ENCODE measurements around the gene RPL7A.
A peak's percentile ranks its signal among the peaks of the same experiment; 100 is the strongest.

RPL7A gene

DNA sequence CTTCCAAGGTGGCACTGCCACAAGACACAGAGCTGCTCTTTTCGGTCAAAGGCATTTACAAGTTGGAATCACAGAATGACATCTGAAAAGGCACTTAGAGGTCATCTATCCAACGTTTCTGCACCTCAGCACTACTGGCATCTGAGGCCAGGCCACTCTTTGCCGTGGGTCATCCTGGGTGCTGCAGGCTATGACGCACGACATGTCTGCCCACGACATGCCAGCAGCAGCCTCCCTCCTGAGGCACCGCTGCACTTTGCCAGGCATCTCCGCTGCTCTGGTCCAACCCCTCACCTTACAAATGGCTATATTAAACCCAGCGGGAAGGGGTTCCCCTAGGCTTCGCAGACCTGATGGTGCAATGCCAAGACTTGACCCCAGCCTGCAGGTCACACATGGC lies 19.8 kb downstream of the RPL7A start:
- Histone ChIP-seq H3K9ac (ENCODE audit: low read depth in 1 of 2, low read length in 2 of 2) (peak overlapping the region in 1 of 2 donors; percentile 36), H3K4me3 (ENCODE audit: low read length in 2 of 2) (peak overlapping the region; percentile 14 to 23), H3K27me3 (ENCODE audit: control insufficient read depth in 2 of 2, insufficient read depth in 2 of 2, low read length in 2 of 2) (no peaks in the 10 kb centered on the region), H3K9me3 (ENCODE audit: control insufficient read depth in 2 of 2, low read length in 2 of 2) (no peaks in the 10 kb centered on the region), H3K36me3 (ENCODE audit: control insufficient read depth in 2 of 2, insufficient read depth in 2 of 2, low read length in 2 of 2) (peaks cover 54 to 79% of the 10 kb centered on the region in 2 donors), H3K27ac (ENCODE audit: low read depth in 2 of 2, low read length in 2 of 2) (peak overlapping the region in 1 of 2 donors; percentile 52), H3K4me1 (ENCODE audit: control insufficient read depth in 2 of 2, insufficient read depth in 2 of 2, low read length in 2 of 2) (peaks cover 41 to 48% of the 10 kb centered on the region in 2 donors)

DNA sequence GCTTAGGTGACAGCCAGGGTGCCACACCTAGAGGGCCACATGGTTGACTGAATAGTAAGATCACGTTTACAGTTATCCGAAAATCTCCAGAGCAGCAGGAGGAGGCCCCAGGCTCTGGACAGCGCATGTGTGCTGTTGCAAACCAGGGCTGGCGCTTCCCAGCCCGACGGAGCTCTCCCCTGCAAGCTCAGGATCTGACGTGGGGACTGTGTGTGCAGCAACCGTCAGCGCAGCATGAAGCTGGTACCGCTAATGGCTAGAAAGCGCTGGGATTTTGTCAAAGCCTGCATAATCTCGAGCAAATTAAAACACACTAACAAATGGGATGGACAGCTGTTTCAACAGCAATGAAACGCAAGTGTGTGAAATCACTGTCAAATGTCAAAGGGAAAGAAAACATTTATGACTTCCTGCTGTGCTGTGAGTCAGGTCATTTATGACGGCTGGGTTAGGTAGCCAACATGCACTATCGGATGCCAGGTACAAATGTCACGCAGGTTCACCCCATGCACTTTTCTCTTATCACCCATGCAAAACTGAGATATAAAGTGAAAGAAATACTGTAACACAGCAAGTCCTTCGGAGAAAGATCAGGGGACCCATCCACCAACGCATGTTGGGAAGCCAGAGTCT lies 20.3 kb downstream of the RPL7A start:
- H3K9ac ChIP-seq (ENCODE audit: low read depth in 1 of 2, low read length in 2 of 2): peak overlapping the region in 1 of 2 donors; percentile 36
- peaks cover 50 to 77% of the 10 kb centered on the region in 2 donors for H3K36me3 ChIP-seq (ENCODE audit: control insufficient read depth in 2 of 2, insufficient read depth in 2 of 2, low read length in 2 of 2)
- H3K9me3 ChIP-seq (ENCODE audit: control insufficient read depth in 2 of 2, low read length in 2 of 2): no peaks in the 10 kb centered on the region
- no peaks in the 10 kb centered on the region for H3K27me3 ChIP-seq (ENCODE audit: control insufficient read depth in 2 of 2, insufficient read depth in 2 of 2, low read length in 2 of 2)
- peaks cover 42 to 50% of the 10 kb centered on the region in 2 donors for H3K4me1 ChIP-seq (ENCODE audit: control insufficient read depth in 2 of 2, insufficient read depth in 2 of 2, low read length in 2 of 2)
- peak overlapping the region; percentile 46 to 52 for H3K27ac ChIP-seq (ENCODE audit: low read depth in 2 of 2, low read length in 2 of 2)
- H3K4me3 ChIP-seq (ENCODE audit: low read length in 2 of 2): peak overlapping the region; percentile 14 to 45

DNA sequence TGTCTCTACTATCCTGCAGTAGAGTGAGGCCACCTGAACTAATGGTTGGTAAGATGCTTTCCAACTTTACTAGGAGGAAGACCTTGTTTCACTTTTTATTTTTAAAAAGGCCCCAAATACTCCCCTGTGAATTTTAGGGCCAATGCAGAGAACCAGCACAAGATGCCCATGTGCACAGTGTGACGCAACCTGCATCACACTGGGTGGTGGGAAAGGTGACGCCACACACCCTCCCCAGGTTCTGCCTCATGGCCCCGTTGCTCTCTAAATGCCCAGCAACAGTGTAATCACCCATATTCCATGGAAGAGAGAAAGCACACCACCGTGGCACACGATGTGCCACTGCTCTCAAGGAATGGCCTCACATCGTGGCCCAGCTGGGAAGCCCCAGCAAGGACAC lies 21.4 kb downstream of the RPL7A start:
- peak overlapping the region in 1 of 2 donors; percentile 48 for H3K27ac ChIP-seq (ENCODE audit: low read depth in 2 of 2, low read length in 2 of 2)
- peaks cover 40 to 68% of the 10 kb centered on the region in 2 donors for H3K36me3 ChIP-seq (ENCODE audit: control insufficient read depth in 2 of 2, insufficient read depth in 2 of 2, low read length in 2 of 2)

DNA sequence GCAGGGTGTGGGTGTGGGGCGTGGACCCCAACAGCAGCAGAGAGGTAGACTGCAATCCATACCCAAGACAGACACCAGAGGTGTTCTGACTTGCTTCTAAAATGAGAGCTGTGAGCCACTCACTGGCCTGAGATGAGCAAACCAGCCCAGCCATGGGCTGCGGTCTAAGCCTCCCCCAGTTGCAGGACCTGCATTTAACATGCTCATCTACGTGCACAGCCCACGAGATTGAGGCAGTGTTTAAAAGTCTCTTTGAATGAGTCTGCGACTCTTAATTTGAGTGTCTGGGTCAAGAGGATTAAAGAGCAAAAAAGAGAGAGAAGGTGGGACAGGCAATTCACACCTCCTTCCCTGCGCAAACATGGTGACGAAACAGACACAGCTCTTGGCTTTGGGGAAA lies 21.9 kb downstream of the RPL7A start:
- Histone ChIP-seq H3K9me3 (ENCODE audit: control insufficient read depth in 2 of 2, low read length in 2 of 2) (no peaks in the 10 kb centered on the region), H3K27ac (ENCODE audit: low read depth in 2 of 2, low read length in 2 of 2) (peak overlapping the region in 1 of 2 donors; percentile 48), H3K27me3 (ENCODE audit: control insufficient read depth in 2 of 2, insufficient read depth in 2 of 2, low read length in 2 of 2) (no peaks in the 10 kb centered on the region), H3K9ac (ENCODE audit: low read depth in 1 of 2, low read length in 2 of 2) (no peak overlapping the region), H3K4me3 (ENCODE audit: low read length in 2 of 2) (no peak overlapping the region), H3K36me3 (ENCODE audit: control insufficient read depth in 2 of 2, insufficient read depth in 2 of 2, low read length in 2 of 2) (peaks cover 36 to 64% of the 10 kb centered on the region in 2 donors), H3K4me1 (ENCODE audit: control insufficient read depth in 2 of 2, insufficient read depth in 2 of 2, low read length in 2 of 2) (peaks cover 42 to 54% of the 10 kb centered on the region in 2 donors)

More for the DNA sequence above, 21.4 kb downstream of the RPL7A start:
- Histone ChIP-seq H3K4me3 (ENCODE audit: low read length in 2 of 2) (no peak overlapping the region), H3K27me3 (ENCODE audit: control insufficient read depth in 2 of 2, insufficient read depth in 2 of 2, low read length in 2 of 2) (no peaks in the 10 kb centered on the region), H3K9me3 (ENCODE audit: control insufficient read depth in 2 of 2, low read length in 2 of 2) (no peaks in the 10 kb centered on the region), H3K4me1 (ENCODE audit: control insufficient read depth in 2 of 2, insufficient read depth in 2 of 2, low read length in 2 of 2) (peaks cover 42 to 50% of the 10 kb centered on the region in 2 donors), H3K9ac (ENCODE audit: low read depth in 1 of 2, low read length in 2 of 2) (peak overlapping the region in 1 of 2 donors; percentile 45)

DNA sequence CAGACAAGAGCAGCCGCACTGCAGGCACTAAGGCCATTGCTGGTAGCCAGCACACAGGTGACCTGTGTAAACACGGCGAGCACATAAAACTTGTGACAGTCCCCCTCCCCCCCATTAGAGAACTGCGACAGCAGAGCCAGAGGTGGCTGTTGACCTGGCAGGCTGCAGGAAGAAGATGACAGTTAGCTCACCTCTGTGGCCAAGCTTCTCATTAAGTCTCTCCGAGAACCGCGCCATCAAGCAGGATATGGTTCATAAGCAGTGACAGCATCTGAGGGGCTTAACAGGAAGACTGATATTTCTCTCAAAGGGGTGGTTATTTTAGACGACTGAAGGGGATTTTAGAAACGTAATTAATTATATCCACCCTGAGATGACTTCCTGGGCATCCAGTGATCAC lies 22.7 kb downstream of the RPL7A start:
- peak overlapping the region in 1 of 2 donors; percentile 17 for H3K4me3 ChIP-seq (ENCODE audit: low read length in 2 of 2)
- peak overlapping the region in 1 of 2 donors; percentile 26 for H3K9ac ChIP-seq (ENCODE audit: low read depth in 1 of 2, low read length in 2 of 2)
- peaks cover 29 to 57% of the 10 kb centered on the region in 2 donors for H3K36me3 ChIP-seq (ENCODE audit: control insufficient read depth in 2 of 2, insufficient read depth in 2 of 2, low read length in 2 of 2)
- H3K27me3 ChIP-seq (ENCODE audit: control insufficient read depth in 2 of 2, insufficient read depth in 2 of 2, low read length in 2 of 2): no peaks in the 10 kb centered on the region
- H3K9me3 ChIP-seq (ENCODE audit: control insufficient read depth in 2 of 2, low read length in 2 of 2): no peaks in the 10 kb centered on the region
- H3K4me1 ChIP-seq (ENCODE audit: control insufficient read depth in 2 of 2, insufficient read depth in 2 of 2, low read length in 2 of 2): peaks cover 42 to 56% of the 10 kb centered on the region in 2 donors
- peak overlapping the region; percentile 4 to 68 for H3K27ac ChIP-seq (ENCODE audit: low read depth in 2 of 2, low read length in 2 of 2)

DNA sequence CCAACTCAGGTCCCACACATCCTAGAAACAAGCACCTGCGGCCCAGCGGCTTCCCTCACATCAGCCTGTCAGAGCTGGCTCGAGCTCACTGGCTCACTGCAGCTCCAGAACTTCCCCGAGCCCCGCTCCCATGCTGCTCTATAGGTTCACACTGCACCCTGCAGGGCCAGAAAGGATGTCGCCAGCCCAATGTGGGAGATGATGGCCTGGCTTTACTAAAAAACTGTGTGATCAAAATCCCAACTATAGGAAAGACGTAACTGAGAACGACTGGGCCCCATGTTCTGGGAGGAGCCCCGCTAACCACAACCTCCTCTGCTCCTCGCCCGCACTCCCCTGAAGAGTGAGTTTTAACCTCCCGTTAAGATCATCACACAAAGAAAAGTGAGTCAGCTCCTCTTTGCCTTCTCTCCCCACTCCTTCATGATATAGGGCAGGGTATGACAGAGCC lies 23.3 kb downstream of the RPL7A start:
- peak overlapping the region; percentile 4 to 68 for H3K27ac ChIP-seq (ENCODE audit: low read depth in 2 of 2, low read length in 2 of 2)

DNA sequence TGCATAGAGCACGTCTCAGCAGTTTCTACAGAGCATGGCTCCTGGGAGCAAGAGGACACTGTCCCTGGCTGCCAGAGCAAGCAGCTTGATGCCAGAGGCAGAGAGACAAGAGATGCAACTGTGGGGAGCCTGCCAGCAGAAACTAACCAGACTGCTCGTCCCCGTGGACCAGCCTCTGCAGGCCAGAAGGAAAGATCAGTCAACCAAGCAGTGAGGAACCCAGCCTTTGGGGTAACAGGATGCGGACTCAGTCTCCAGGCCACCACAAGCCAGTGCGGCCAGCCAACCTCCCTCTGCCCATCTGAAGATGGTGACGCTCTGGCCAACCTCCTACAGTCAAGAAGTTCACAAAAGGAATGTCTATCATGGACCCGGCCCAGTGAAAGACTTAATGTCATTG lies 24.1 kb downstream of the RPL7A start:
- H3K4me1 ChIP-seq (ENCODE audit: control insufficient read depth in 2 of 2, insufficient read depth in 2 of 2, low read length in 2 of 2): peaks cover 48 to 54% of the 10 kb centered on the region in 2 donors
- no peak overlapping the region for H3K27ac ChIP-seq (ENCODE audit: low read depth in 2 of 2, low read length in 2 of 2)
- H3K9ac ChIP-seq (ENCODE audit: low read depth in 1 of 2, low read length in 2 of 2): peak overlapping the region in 1 of 2 donors; percentile 2
- peak overlapping the region in 1 of 2 donors; percentile 23 for H3K4me3 ChIP-seq (ENCODE audit: low read length in 2 of 2)
- no peaks in the 10 kb centered on the region for H3K9me3 ChIP-seq (ENCODE audit: control insufficient read depth in 2 of 2, low read length in 2 of 2)
- H3K27me3 ChIP-seq (ENCODE audit: control insufficient read depth in 2 of 2, insufficient read depth in 2 of 2, low read length in 2 of 2): no peaks in the 10 kb centered on the region
- peaks cover 14 to 42% of the 10 kb centered on the region in 2 donors for H3K36me3 ChIP-seq (ENCODE audit: control insufficient read depth in 2 of 2, insufficient read depth in 2 of 2, low read length in 2 of 2)

More for the DNA sequence above, 23.3 kb downstream of the RPL7A start:
- Histone ChIP-seq H3K9me3 (ENCODE audit: control insufficient read depth in 2 of 2, low read length in 2 of 2) (no peaks in the 10 kb centered on the region), H3K36me3 (ENCODE audit: control insufficient read depth in 2 of 2, insufficient read depth in 2 of 2, low read length in 2 of 2) (peaks cover 23 to 51% of the 10 kb centered on the region in 2 donors), H3K4me1 (ENCODE audit: control insufficient read depth in 2 of 2, insufficient read depth in 2 of 2, low read length in 2 of 2) (peaks cover 42 to 56% of the 10 kb centered on the region in 2 donors), H3K9ac (ENCODE audit: low read depth in 1 of 2, low read length in 2 of 2) (peak overlapping the region in 1 of 2 donors; percentile 26), H3K4me3 (ENCODE audit: low read length in 2 of 2) (peak overlapping the region in 1 of 2 donors; percentile 37), H3K27me3 (ENCODE audit: control insufficient read depth in 2 of 2, insufficient read depth in 2 of 2, low read length in 2 of 2) (no peaks in the 10 kb centered on the region)

DNA sequence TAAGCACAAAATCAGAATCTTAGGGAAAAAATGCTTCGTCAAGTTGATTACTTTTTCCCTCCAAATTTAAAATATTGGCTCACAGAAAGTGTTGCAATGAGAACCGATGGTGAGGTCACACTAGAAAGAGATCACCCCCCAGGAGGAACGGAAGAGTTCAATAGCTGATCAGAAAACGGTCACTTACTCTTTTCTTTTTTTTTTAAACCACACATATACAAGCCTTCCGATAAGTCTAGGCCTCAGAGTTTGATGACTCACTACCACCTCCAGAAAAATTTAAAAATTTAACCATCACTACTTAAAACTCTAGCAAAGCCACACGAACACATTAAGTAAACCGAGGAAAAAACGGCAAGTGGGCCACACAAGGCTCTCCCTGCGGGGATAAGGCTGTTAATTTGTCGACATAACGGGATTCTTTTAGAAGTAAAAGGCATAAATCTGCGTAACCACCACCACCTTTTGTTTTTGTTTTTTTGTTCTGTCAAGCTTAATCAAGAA lies 26.6 kb downstream of the RPL7A start:
- H3K9me3 ChIP-seq (ENCODE audit: control insufficient read depth in 2 of 2, low read length in 2 of 2): no peaks in the 10 kb centered on the region
- H3K27me3 ChIP-seq (ENCODE audit: control insufficient read depth in 2 of 2, insufficient read depth in 2 of 2, low read length in 2 of 2): no peaks in the 10 kb centered on the region
- H3K36me3 ChIP-seq (ENCODE audit: control insufficient read depth in 2 of 2, insufficient read depth in 2 of 2, low read length in 2 of 2): peaks cover 6 to 28% of the 10 kb centered on the region in 2 donors
- H3K4me3 ChIP-seq (ENCODE audit: low read length in 2 of 2): peak overlapping the region; percentile 81 to 84
- H3K4me1 ChIP-seq (ENCODE audit: control insufficient read depth in 2 of 2, insufficient read depth in 2 of 2, low read length in 2 of 2): peaks cover 27 to 29% of the 10 kb centered on the region in 2 donors
- peak overlapping the region; percentile 92 for H3K27ac ChIP-seq (ENCODE audit: low read depth in 2 of 2, low read length in 2 of 2)
- H3K9ac ChIP-seq (ENCODE audit: low read depth in 1 of 2, low read length in 2 of 2): peak overlapping the region; percentile 73 to 89

DNA sequence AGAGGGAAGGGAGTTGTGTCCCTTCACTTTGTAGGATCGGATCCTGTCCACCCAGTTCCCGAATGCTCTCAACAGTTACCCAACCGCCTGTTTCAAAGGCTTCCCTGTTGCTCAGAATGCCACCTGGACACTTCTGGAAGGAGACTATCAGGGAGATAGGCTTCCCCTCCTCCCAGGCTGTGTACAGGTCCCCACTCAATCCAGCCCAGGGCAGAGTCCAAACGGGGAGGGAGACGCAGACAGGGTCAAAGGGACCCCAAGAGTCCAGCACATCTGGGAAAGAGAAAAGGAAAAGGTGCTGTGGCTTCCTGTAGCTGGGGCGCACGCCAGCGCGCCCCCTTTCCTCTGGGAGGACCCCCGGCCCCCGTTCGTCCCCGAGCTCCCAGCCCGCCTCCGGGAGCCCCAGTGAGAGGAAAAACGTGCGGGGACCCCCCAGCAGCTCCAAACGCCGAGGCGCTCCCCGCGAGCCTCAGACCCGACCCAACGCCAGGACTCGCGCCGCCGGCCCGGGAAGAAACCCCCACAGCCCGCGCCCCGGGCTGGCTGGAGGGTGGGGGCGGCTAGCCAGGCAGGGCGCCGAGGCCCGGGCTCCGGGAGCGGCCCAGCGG lies 27.2 kb downstream of the RPL7A start:
- H3K4me3 ChIP-seq (ENCODE audit: low read length in 2 of 2): peak overlapping the region; percentile 81 to 84
- H3K36me3 ChIP-seq (ENCODE audit: control insufficient read depth in 2 of 2, insufficient read depth in 2 of 2, low read length in 2 of 2): peaks cover 6 to 24% of the 10 kb centered on the region in 2 donors
- no peaks in the 10 kb centered on the region for H3K27me3 ChIP-seq (ENCODE audit: control insufficient read depth in 2 of 2, insufficient read depth in 2 of 2, low read length in 2 of 2)
- H3K9me3 ChIP-seq (ENCODE audit: control insufficient read depth in 2 of 2, low read length in 2 of 2): no peaks in the 10 kb centered on the region
- peaks cover 21 to 25% of the 10 kb centered on the region in 2 donors for H3K4me1 ChIP-seq (ENCODE audit: control insufficient read depth in 2 of 2, insufficient read depth in 2 of 2, low read length in 2 of 2)
- H3K27ac ChIP-seq (ENCODE audit: low read depth in 2 of 2, low read length in 2 of 2): peak overlapping the region; percentile 92
- peak overlapping the region; percentile 73 to 89 for H3K9ac ChIP-seq (ENCODE audit: low read depth in 1 of 2, low read length in 2 of 2)

Measured in mucosa of rectum (tissue), 2 donors.